NCI-H526 (cell line): ENCODE measurements around the gene PASK.

Experiments
- DNase-seq, 2 experiments: peaks; one replicate each; lab custom pipeline; 2025; lab: John Stamatoyannopoulos, UW

Gene PASK

GRCh38 chr2:241126201-241126611, 23.1 kb downstream of the PASK start:
- no peak for DNase-seq

GRCh38 chr2:241125626-241126025, 23.6 kb downstream of the PASK start:
- no peak for DNase-seq

GRCh38 chr2:241123816-241124536, 25.3 kb downstream of the PASK start:
- peak in 1 of 2 experiments; percentile 20 for DNase-seq

GRCh38 chr2:241122376-241123002, 26.8 kb downstream of the PASK start:
- DNase-seq, result no peak

GRCh38 chr2:241121008-241121407, 28.3 kb downstream of the PASK start:
- DNase-seq, result no peak

GRCh38 chr2:241120440-241120839, 28.8 kb downstream of the PASK start:
- DNase-seq, result no peak

- no peak for DNase-seq
Measured at GRCh38 chr2:241118737-241119505, 30.4 kb downstream of the PASK start.

GRCh38 chr2:241116606-241117560, 32.4 kb downstream of the PASK start:
- no peak for DNase-seq

- DNase-seq, result no peak
Measured at GRCh38 chr2:241115361-241115760, 33.9 kb downstream of the PASK start.

GRCh38 chr2:241114836-241115235, 34.4 kb downstream of the PASK start:
- no peak for DNase-seq

- DNase-seq, result no peak
Measured at GRCh38 chr2:241112592-241112991, 36.7 kb downstream of the PASK start.

- DNase-seq, result no peak
Measured at GRCh38 chr2:241112046-241112445, 37.2 kb downstream of the PASK start.

GRCh38 chr2:241111440-241111805, 37.8 kb downstream of the PASK start:
- DNase-seq, result no peak

- DNase-seq, result no peak
Measured at GRCh38 chr2:241110607-241111439, 38.4 kb downstream of the PASK start.

GRCh38 chr2:241110089-241110606, 39.1 kb downstream of the PASK start:
- no peak for DNase-seq

GRCh38 chr2:241109210-241110088, 39.8 kb downstream of the PASK start:
- DNase-seq, result peak in 1 of 2 experiments; percentile 18

GRCh38 chr2:241108271-241109209, 40.7 kb downstream of the PASK start:
- no peak for DNase-seq

GRCh38 chr2:241107031-241107783, 42.1 kb downstream of the PASK start:
- no peak for DNase-seq
